NCI-H187 treated with DMSO at 0.1 percent for 48 hours (cell line): ENCODE data around the gene AMPD2.
A peak's percentile ranks its signal among the peaks of the same experiment; 100 is the strongest.
"Not testable (repeated sequence)": the region's sequence is repeated elsewhere in the genome, so short reads cannot be mapped to it uniquely, and the experiment has no call there.

ENCODE experiments used
- DNase-seq: peaks from one replicate; lab custom pipeline; 2025; lab: John Stamatoyannopoulos, UW

Gene AMPD2

DNA sequence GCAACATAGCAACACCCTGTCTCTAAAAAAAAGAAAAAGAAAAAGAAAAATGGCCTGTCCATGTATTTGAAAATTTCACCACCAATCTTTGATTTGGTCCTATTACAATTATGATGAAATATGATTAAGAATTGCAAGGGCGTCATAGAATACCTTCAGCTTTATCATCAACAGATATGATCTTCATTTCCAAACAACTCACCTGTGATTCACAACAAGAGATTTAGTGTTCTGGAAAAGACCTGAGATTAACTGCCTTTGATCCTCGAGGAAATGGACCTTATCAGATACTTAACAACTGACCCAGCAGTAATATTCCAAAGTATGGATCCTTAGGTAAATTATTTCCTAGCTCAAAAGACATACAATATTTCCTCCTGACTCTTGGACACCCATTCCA, 32.8 kb downstream of the AMPD2 start:
- DNase-seq, result no peak

DNA sequence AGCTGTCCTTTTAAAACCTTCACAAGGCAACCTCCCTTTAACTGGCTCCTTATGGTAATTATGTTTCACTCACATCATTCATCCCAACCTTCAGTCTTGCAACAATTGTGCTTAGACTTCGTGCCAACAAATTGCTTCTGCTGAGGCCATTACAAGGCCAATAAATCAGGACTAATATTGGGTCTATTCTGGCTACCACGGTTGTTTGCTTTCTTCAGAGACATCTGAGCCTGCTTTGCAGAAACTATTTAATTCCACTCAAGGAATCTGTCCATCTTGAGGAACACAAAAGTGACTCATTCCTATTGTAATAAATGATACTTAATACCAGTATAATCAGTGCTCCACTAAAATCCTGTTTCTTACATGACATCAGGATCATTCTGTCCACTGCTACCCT, 33.7 kb downstream of the AMPD2 start:
- DNase-seq, result no peak

DNA sequence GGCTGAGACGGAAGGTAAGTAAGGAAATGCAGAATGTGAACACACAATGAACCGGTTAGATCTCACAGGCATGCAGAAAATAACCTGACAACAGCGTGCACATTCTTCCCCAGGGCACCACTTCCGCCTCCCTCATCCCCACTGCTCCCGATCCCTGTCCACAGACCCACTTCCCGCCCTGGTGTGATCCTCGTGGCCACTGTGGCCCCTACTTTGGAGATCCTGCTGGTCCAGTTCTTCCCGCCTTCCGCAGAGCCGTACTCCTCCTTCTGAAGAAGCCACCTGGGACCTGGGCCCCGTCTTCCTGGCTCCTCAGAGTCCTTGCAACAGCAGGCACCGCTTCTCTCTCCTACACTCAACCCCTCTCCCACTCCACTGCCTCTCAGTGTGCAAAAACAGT, 34.9 kb downstream of the AMPD2 start:
- no peak for DNase-seq

DNA sequence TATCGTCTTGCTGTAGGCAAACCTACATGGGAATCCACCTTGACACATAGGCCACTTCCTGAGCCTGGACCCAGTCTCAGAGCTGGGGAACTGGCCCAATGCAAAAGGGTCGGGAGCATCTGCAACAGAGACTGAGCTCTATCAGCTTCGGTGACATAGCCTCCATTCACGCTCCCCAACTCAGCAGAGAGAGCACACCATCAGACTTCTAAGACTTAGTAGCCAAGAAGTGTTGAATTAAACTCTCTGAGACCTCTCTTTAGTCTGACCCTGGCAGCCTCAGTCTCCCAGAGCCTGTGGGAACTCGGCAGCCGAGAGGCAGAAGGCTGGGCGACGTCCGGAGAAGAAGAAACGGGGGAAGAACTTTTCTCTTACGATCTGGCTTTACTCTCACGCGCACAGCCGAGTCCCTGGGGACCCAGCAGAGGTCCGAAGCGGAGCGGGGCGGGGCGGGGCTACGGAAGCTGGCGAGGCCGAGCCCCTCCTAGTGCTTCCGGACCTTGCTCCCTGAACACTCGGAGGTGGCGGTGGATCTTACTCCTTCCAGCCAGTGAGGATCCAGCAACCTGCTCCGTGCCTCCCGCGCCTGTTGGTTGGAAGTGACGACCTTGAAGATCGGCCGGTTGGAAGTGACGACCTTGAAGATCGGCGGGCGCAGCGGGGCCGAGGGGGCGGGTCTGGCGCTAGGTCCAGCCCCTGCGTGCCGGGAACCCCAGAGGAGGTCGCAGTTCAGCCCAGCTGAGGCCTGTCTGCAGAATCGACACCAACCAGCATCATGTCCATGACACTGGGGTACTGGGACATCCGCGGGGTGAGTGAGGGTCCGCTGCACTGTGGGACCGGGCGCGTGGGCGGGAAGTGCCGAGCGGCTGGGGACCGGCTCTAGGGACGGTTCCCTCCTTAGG, 36.2 kb downstream of the AMPD2 start, which contains the start of gene GSTM4:
TSS of gene GSTM4 (plus strand) at position 485 of the 905 bp plus-strand sequence. CDS start at position 776, 291 bp downstream.
- no peak for DNase-seq

DNA sequence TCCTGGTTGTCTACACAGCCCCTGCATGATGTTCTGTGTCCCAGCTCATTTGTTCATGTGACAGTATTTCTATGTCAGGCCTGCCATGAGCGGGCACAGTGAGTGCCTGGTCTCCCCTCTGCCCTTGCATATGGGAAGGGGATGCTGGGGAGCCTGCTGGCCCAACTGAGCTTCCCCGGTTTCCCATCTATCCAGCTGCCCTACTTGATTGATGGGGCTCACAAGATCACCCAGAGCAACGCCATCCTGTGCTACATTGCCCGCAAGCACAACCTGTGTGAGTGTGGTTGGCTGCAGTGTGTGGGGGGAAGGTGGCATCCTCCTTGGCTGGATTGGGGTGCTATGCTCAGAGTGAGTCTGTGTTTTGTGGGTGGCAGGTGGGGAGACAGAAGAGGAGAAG, 37.8 kb downstream of the AMPD2 start:
- no peak for DNase-seq

DNA sequence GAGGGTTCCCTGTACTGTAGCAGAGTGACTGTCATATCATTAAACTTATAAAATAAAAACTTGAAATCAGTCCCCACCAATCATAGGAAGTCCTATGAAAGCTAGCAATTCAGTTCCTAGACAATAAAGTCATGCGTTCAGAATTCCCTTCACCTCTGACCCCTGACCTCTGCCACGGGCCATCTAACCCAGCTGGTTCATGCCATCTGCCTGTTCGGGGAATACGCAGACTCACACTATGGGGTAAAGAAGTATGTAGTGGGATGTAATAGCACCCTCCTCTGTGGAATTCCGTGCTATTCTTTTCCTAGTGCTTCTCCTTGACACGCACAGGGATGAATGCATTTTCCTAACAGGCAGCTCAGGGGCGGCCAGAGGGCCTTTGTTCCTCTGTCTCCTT, 38.3 kb downstream of the AMPD2 start:
- DNase-seq, result no peak

DNA sequence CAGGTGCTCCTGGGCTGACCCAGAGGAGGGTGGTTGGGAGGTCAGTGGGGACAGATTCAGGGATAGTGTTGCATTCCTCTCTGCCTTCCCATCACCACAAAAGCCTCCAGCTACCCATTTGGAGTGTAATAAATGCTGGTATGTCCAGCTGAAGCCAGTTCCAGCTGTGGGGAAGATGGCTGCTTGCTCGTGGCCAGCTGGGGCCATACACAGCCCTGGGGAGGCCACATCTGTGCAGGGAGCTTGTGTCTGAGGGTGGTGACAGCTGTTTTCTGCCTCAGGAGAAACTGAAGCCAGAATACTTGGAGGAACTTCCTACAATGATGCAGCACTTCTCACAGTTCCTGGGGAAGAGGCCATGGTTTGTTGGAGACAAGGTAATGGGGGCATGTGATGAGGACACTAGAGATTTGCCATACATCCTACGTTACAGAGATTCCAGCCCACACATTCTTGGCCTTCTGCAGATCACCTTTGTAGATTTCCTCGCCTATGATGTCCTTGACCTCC, 39.0 kb downstream of the AMPD2 start:
- no peak for DNase-seq

DNA sequence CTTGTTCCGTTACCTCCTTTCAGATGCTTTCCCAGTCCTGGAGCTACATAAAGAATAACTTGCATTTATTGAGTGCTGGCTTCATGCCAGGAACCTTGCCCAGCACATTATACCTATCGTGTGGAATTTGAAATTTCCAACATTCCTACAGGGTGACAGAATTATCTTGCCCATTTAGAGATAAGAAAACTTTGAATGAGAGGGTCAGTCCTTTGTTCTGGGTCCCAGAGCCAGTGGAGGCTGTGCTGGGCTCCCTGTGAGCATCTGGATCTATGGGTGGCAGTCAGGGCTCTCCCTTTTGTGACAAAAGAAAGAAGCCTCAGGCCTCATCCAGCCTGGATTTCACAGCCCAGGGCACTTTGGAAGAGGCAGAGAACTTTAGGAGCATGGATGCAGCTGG, 39.5 kb downstream of the AMPD2 start:
- DNase-seq, result no peak

DNA sequence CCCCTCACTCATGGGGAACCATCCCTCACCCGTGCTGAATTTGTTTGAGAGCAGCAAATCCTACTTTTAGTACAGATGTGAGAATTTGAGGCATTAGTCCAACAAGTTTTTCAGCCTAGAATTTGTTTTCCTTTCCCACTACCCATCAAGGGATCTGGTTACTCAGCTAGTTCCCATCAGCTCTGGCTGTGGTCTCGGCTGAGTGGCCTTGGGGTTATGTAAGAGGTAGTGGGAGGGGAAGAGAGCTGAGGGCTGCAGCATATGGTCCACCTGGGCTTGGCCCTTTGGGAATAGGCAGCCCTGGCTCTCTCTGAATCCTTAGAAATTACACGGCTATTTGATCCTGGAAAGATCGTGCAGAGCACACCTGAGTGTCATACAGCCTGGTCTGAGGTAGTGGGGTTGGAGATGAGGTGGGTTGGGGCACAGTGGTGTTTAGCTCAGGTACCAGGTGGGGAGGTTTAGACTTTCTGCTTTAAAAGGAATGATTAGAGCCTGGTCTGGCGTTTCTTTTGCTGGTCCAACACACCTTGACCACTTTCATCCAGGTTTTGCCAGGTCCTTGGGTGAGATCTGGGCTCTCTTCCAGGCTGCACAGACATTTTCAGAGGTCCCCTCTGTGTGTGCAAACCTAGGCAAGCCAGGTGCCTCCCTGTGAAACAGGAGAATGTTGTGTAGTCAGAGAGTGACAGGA, 40.5 kb downstream of the AMPD2 start:
- peak; percentile 81 for DNase-seq

DNA sequence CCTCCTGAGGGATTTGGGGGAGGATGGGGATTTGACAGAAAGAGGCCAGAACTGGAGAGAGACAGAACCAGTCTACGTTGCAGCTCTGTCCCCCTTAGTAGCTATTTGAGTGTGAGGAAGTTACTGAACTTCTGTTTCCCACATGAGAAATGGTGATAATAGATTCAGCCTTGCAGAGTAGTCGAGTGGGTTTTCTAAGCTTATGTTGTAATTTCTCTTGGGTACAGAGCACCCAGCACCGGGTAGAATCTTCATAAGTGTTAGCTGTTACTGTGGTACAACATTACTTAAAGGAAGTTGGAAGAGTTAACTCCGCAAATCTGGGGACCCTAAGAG, 41.0 kb downstream of the AMPD2 start:
- DNase-seq, result not testable (repeated sequence)

DNA sequence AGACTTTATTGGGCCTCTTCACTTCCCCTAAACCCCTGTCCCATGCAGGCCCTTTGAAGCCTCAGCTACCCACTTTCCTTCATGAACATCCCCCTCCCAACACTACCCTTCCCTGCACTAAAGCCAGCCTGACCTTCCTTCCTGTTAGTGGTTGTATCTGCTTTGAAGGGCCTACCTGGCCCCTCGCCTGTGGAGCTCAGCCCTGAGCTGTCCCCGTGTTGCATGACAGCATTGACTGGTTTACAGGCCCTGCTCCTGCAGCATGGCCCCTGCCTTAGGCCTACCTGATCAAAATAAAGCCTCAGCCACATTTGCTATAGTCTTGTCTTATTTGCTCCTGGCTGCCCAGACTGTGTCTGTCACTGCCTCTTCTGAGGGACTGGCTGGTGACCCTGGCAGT, 41.8 kb downstream of the AMPD2 start:
- no peak for DNase-seq

DNA sequence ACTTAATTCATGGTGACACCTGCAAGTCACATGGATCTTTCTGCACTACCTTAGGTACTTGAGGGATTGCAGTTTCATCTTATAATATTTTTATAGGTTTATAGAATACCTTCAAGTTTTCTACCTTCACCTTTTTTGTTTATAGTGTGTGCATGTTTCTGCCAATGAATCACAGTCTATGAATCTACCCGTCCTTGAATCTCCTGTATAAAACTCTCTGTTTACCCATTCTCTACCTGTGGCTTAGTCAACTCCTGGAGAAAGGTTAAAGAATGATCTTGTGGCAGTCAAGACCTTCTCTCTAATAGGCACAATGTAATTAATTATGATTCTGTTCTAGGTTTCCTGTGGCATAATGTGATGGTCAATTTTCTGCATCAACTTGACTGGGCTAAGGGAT, 45.0 kb downstream of the AMPD2 start:
- no peak for DNase-seq

DNA sequence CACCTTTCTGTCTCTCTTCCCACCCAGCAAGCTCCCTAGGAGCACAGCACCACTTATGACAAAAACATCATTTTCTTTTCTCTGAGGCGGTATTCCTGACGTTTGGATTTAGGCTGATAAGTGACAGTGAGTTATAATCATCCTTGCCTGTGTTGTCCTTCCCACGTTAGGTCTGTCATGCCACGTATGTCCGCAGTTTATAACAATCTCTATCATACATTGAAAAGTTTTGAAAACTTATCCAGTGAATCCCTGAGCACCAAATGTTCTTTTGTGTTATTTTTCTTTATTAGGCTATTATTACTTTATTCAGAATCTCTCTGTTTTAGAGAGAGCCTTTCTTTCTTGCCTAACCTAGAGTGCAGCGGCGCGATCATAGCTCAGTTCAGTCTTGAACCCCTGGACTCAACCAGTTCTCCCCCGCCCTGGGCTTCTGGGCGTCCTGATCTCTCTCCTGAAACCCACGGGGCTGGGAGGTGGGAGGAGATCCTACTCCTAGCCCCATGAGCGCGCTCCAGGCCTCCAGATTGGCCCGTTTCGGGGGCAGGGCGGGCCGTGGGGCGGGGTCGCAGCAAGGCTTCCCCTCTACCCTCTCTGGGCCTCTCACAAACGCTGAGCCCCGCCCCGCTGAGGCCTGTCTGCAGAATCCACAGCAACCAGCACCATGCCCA, 48.0 kb downstream of the AMPD2 start, which contains the start of gene GSTM2:
TSS of gene GSTM2 (plus strand) at position 606 of the 671 bp plus-strand sequence. CDS start at position 665, 59 bp downstream.
- DNase-seq, result no peak

DNA sequence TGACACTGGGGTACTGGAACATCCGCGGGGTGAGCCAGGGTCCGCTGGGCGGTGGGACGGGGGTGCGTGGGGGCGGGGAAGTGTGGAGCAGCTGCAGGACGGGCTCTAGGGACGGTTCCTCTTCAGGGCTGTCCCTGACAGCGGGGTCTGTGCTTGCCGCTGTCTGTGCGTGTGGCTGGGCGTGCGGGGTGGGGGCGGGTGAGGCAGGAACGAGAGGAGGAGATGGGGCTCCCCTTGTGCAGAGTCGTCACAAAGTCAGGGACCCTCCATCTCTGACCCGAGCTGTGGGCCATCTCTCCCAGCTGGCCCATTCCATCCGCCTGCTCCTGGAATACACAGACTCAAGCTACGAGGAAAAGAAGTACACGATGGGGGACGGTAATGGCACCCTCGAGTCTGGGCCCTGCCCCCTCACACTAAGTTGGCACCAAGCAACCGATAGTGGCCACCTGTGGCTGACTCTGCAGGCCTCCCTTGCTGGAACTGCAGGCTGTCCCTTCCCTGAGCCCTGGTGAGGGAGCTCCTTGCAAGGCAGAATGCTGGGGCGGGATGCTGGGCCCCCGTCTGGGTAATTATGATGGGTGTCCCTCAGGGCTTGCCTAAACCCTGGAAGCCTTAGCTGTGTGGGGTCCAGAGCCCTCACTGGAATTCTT, 48.6 kb downstream of the AMPD2 start:
- no peak for DNase-seq

DNA sequence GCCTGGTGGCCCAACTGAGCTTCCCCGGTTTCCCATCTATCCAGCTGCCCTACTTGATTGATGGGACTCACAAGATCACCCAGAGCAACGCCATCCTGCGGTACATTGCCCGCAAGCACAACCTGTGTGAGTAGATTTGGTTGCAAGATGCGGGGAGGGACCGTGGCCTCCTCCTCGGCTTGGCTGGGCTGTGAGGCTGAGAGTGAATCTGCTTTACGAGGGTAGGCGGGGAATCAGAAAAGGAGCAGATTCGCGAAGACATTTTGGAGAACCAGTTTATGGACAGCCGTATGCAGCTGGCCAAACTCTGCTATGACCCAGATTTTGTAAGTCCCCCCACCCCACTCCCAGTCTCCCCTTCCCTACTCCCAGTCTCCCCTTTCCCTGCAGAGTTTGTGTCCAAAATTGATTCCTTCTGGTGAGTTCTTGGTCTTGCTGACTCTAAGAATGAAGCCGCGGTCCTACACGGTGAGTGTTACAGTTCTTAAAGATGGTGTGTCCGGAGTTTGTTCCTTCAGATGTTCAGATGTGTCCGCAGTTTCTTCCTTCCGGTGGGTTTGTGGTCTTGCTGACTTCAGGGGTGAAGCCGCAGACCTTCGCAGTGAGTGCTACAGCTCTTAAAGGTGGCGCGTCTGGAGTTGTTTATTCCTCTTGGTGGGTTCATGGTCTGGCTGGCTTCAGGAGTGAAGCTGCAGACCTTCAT, 49.8 kb downstream of the AMPD2 start:
- DNase-seq, result no peak

DNA sequence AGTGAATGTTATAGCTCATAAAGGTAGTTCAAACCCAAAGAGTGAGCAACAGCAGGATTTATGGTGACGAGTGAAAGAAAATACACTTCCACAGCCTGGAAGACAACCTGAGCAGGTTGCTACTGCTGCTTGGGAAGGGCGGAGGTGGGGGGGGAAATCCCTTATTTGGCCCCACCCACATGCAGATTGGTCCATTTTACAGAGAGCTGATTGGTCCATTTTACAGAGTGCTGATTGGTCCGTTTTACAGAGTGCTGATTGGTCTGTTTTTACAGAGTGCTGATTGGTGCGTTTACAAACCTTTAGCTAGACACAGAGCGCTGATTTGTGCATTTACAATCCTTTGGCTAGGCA, 50.3 kb downstream of the AMPD2 start:
- DNase-seq, result not testable (repeated sequence)

DNA sequence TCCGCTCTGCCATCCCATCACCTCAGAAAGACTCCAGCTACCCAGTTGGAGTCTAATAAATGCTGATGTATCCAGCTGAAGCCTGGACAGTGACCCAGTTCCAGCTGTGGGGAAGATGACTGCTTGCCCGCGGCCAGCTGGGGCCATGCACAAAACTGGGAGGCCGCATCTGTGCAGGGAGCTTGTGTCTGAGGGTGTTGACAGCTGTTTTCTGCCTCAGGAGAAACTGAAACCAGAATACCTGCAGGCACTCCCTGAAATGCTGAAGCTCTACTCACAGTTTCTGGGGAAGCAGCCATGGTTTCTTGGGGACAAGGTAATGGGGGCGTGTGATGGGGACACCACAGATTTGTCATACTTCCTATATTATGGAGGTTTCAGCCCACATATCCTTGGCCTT, 51.4 kb downstream of the AMPD2 start:
- no peak for DNase-seq

DNA sequence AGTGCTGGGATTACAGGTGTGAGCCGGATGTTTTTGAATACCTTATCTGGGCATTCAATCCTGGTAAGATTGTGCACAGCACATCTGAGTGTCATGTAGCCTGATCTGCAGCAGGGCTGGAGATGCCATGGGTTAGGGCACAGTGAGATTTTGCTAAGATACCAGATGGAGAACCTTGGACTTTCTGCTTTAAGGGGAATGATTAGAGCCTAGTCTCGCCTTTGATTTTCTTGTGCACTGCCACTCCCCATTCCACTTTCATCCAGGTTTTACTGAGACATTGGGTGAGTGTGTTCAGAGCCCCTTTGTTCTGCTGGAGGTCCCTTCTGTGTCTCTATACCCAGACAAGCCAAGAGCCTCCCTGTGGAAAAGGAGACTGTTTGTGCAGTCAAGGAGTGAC, 54.2 kb downstream of the AMPD2 start:
- not testable (repeated sequence) for DNase-seq

DNA sequence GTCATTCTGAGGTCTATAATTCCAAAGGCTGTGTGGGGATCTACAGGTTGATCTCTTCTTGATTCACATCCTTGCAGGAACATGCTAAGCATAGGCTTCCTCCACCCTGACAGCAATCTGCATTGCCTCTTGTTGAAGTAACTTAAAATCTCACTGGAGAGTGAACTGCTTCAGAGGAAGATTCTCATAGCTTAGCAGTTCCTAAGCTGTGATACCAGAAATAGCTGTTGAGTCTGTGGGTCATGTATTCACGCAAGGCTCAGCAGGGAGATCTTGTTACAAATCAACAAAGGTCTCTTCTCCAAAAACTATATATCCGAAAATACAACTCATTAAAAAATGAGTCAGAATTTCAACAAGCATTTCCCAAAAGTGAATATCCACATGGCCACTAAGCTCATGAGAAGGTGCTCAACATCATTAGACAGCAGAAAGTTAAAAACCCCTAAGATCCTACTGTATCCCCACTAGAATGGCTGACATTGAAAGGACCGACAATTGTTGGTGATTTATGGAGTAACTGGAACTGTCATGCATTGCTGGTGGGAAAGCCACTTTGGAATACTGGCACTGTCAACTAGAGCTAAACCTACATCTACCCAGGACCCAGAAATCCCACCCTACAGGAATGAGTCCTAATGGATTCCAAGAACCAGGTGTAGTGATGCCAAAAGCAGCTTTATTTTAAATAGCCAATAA, 57.2 kb downstream of the AMPD2 start:
- not testable (repeated sequence) for DNase-seq

DNA sequence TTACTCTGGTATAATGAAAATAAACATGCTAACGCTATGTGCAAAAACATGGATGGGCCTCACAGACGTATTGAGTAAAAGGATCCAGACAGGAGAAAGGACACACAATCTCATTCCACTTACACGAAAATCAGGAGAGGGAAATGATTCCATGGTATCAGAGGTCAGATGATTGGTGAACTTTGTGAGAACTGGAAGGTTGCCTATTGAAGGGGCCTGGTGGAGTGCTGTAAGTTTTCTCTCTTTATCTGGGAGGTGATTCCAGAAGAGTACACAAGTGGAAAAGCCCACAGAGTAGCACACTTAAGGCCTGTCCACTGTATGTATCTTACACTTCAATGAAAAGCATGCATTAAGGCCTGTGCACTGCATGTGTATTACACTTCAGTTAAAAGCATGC, 57.8 kb downstream of the AMPD2 start:
- DNase-seq, result no peak

DNA sequence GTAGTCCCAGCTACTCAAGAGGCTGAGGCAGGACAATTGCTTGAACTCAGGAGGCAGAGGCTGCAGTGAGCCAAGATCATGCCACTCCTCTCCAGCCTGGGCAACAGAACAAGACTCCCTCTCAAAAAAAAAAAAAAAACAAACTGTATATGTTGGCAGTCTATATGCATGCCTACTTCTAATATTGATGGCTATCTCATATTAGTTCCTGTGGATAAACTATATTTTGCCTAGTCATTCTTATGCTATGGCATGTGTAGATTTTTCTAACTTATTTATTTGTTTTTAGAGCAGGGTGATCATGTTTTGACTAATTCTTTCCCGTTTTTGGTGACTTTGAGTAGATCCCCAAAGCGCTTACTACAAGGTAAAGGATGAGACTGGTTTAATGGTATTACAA, 59.0 kb downstream of the AMPD2 start:
- DNase-seq, result not testable (repeated sequence)
